ENCODE measurements around the gene RRP1B. TPM values are rescaled to one million over a fixed set of nuclear protein-coding genes. Genes with fewer than 3 reads are reported as not detected.

Gene RRP1B
- total and polyA plus RNA-seq, 2 of the 13 experiments (the other 11 are each of a cell fraction or from before 2014, with no cell fraction given) = 16.3 to 46.2 TPM

GRCh38 chr21:43687566-43688399, 28.4 kb downstream of the RRP1B start:
- Histone ChIP-seq H3K4me2 (ENCODE audit: low read depth, low read length) (no peak overlapping the region), H3K79me2 (ENCODE audit: insufficient read depth, low read length) (no peaks in the 10 kb centered on the region), H3K36me3 (replicated peaks in 1 of 2; ENCODE audit: control insufficient read depth in 1 of 2, insufficient read depth in 2 of 2, low read length in 2 of 2) (peaks cover 47 to 88% of the 10 kb centered on the region in 2 experiments), H3K27me3 (ENCODE audit: control insufficient read depth in 1 of 2, insufficient read depth in 2 of 2, low read length in 2 of 2) (no peaks in the 10 kb centered on the region), H4K20me1 (ENCODE audit: insufficient read depth, low read length) (no peaks in the 10 kb centered on the region), H3K27ac (ENCODE audit: extremely low read length, insufficient read depth, low read length) (no peak overlapping the region), H3K4me3 (replicated peaks in 1 of 3; ENCODE audit: insufficient read depth in 1 of 3, low read depth in 2 of 3, low read length in 3 of 3) (no peak overlapping the region), H2AFZ (ENCODE audit: low read length) (no peak overlapping the region), H3K9ac (ENCODE audit: insufficient read depth, low read depth, low read length) (no peak overlapping the region), H3K9me3 (ENCODE audit: low read length) (no peaks in the 10 kb centered on the region), H3K4me1 (ENCODE audit: insufficient read depth, low read length) (no peaks in the 10 kb centered on the region)
- peak; percentile 19; the same call in 1 of the 3 replicates for ATAC-seq
- CTCF ChIA-PET (ENCODE audit: low intra/inter-chr PET ratio, low total read pairs) = no interaction called here
- in situ Hi-C loops (cut with HindIII; ENCODE audit: extremely low pct_ligation_motif_present, low pct_unique_long_range_greater_than_20kb) (no loop called here), intact Hi-C loops (cut with micrococcal nuclease; ENCODE audit: unreplicated experiment) (no loop called here)
- POLR2A ChIA-PET = no interaction called here
- BruUV-seq (replicated peaks) = no TSS peak
- 98% methylated on average over 26 of the region's 27 CpGs for WGBS (ENCODE audit: low lambda C conversion rate)
- no peak for FAIRE-seq
- TF ChIP-seq NFAT5 (CRISPR knock-in tag; IDR thresholded peaks at IDR 0.05) (no peak), ZNF562 (CRISPR knock-in tag; IDR thresholded peaks at IDR 0.05; ENCODE audit: borderline replicate concordance) (no peak), AGO2 (optimal IDR thresholded peaks at IDR 0.05; ENCODE audit: low read depth, low read length) (peak; percentile 53), MAX (IDR thresholded peaks at IDR 0.05) (no peak)
- TF ChIP-seq, protein P1, sequence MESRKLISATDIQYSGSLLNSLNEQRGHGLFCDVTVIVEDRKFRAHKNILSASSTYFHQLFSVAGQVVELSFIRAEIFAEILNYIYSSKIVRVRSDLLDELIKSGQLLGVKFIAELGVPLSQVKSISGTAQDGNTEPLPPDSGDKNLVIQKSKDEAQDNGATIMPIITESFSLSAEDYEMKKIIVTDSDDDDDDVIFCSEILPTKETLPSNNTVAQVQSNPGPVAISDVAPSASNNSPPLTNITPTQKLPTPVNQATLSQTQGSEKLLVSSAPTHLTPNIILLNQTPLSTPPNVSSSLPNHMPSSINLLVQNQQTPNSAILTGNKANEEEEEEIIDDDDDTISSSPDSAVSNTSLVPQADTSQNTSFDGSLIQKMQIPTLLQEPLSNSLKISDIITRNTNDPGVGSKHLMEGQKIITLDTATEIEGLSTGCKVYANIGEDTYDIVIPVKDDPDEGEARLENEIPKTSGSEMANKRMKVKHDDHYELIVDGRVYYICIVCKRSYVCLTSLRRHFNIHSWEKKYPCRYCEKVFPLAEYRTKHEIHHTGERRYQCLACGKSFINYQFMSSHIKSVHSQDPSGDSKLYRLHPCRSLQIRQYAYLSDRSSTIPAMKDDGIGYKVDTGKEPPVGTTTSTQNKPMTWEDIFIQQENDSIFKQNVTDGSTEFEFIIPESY (CRISPR knock-in tag; IDR thresholded peaks at IDR 0.05) = peak; percentile 23; the same call in 1 of the 2 replicates
- no peak for DNase-seq (ENCODE audit: low spot score)
